HG03469 (cell line): Measurements from ENCODE around the gene MOSPD2.

Experiments used
- ATAC-seq: cut with Tn5 transposase; IDR thresholded peaks from one replicate; pipeline ENCODE4 v1.9.1; 2021; ENCODE audit warnings: mild to moderate bottlenecking, moderate library complexity, moderate number of reproducible peaks; ENCODE audit not compliant: unreplicated experiment

The MOSPD2 gene

GRCh38 chrX:14872851-14873675 is at the start of gene MOSPD2, which contains the start of gene FANCB:
Gene MOSPD2, plus strand, starts transcription at chrX:14873421. Its CDS starts 108 bp downstream, at chrX:14873529.
Gene FANCB, minus strand, starts transcription at chrX:14873069. Its CDS starts 7,559 bp downstream, at chrX:14865510.
- peak; percentile 94 for ATAC-seq

GRCh38 chrX:14825851-14826250 is 47.4 kb upstream of the MOSPD2 start:
- ATAC-seq, result no peak

- ATAC-seq, result no peak
These were observed 46.9 kb upstream of the MOSPD2 start for GRCh38 chrX:14826319-14826718.

DNA sequence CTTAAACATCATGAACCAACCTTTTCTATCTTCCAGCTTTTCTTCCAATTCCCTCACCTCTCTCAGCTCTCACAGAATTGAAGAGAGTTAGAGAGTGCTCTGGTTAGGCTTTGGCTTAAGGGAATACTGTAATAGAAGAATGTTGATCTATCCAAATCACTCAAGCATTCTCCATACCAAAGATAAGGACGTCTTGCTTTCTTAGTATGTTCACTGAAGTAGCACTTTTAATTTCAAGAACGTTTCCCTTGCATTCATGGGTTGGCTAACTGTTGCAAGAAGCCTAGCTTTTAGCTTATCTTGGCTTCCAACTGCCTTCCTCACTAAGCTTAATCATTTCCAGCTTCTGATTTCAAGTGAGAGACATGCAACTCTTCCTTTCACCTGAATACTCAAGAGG is 43.6 kb upstream of the MOSPD2 start:
- ATAC-seq, result no peak

GRCh38 chrX:14832151-14832550 is 41.1 kb upstream of the MOSPD2 start:
- ATAC-seq, result no peak

DNA sequence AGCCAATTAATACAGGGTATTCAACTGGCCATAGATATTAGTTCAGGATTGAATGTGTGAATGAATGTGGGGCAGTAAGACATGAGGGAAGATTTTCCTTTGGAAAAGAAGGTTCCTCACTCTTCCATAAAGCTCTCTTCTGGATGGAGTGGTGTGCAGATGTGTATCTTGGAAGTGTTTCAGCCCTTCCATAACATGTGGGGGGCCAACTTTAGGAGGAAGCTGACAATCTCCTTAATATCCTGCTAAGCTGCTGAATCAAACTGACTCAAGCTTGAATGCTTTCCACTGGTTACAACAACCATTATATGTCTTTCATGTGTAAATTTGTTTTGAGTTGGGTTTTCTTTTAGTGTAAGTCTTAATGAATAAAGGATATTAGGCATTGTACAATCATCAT is 40.6 kb upstream of the MOSPD2 start:
- no peak for ATAC-seq

DNA sequence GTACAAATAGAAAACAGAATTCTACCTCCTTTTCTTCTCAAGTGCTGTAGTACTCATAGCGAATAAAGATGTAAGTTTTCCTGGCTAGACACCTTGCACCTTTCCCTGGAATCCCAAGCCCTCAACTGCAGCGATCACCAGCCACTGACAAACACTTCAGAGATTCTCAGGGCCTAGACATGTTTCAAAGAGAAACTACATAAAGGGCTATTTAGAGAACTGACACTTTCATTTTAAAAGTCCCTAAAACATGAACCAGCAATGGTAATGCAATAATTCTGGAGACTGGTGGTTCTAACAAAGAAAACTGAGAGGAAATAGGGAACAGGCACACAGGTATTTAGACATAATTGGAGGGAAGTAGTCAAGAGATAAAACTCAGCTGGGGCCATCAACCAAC is 36.1 kb upstream of the MOSPD2 start:
- no peak for ATAC-seq

GRCh38 chrX:14843666-14844065 is 29.6 kb upstream of the MOSPD2 start:
- ATAC-seq, result no peak

DNA sequence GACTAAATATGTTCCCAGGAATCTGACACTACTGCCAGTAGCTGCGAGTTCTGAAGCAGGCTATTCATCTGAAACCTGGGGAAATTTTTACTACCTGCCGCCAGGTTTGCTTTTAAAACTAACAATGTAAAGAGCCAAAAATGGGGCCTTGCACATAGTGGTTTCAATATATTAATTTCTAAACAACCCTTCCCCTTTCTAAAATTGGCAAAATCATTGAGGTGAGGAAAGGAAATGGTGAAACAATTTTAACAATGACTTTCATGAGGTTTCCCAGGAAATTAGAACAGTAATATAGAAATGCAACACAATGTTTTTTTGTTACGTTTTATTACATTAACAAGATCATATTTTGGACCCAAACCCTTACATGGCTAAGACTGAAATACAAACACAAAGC is 21.7 kb upstream of the MOSPD2 start:
- no peak for ATAC-seq

GRCh38 chrX:14864631-14865030 is 8.6 kb upstream of the MOSPD2 start:
- no peak for ATAC-seq

GRCh38 chrX:14865201-14865600 is 8.0 kb upstream of the MOSPD2 start:
- ATAC-seq, result no peak

GRCh38 chrX:14871767-14872166 is 1.5 kb upstream of the MOSPD2 start:
- no peak for ATAC-seq

GRCh38 chrX:14872355-14872754 is 866 bp upstream of the MOSPD2 start:
- no peak for ATAC-seq

GRCh38 chrX:14873676-14874049 is 442 bp downstream of the MOSPD2 start:
- ATAC-seq, result no peak

- no peak for ATAC-seq
These were observed 2.4 kb downstream of the MOSPD2 start for GRCh38 chrX:14875624-14876023.

- no peak for ATAC-seq
These were observed 10.6 kb downstream of the MOSPD2 start for GRCh38 chrX:14883826-14884225.

DNA sequence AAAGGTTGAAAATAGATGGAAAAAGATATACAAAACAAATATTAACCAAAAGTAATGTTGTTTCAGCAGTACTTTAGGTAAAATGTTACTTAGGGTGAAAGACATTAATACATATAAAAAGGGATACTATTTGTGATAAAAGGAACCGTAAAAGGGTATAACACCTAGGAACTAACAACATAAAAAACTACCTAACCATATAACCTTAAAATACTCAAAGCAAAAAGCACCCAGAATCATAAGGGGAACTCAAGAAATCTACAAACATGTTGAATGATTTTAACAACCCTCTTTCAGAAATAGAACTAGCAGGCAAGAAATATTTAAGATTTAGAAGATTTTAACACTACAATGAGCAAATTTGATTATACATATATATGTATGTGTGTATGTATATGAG is 11.5 kb downstream of the MOSPD2 start:
- no peak for ATAC-seq

DNA sequence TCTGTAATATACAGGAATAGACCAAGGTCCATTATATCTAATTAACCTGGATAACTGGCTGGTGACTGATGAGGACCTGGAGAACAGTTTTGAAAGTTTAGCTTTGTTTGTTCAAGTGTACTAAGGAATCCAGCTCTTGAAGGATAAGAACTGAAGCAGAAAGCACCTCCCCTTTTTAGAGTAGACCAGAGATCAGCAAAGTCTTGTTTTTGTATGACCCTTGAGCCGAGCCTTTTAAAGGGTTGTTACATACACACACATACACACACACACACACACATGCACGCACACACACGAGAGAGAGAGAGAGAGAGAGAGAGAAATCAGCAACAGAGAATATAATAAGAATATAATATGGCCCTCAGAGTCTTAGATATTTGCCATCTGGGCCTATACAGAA is 13.0 kb downstream of the MOSPD2 start:
- ATAC-seq, result no peak

DNA sequence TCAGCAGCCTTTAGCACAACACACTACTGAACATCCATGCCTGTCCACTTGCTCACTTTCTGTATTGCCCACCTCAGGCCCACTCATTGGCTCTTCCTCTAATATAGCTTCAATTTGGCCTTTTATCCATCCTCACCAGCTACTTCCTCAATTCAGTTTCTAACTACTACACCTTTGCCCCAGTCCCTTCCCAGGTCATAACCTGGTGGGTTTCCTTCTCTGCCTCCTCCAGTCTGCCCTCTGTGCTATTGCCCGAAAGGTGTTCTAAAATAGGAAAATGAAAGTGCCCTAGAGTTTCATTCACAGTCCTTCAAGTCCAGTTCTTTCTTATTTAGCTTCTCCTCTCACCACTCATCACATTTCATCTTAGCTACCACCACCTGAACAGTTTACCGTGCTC is 23.1 kb downstream of the MOSPD2 start:
- ATAC-seq, result no peak

DNA sequence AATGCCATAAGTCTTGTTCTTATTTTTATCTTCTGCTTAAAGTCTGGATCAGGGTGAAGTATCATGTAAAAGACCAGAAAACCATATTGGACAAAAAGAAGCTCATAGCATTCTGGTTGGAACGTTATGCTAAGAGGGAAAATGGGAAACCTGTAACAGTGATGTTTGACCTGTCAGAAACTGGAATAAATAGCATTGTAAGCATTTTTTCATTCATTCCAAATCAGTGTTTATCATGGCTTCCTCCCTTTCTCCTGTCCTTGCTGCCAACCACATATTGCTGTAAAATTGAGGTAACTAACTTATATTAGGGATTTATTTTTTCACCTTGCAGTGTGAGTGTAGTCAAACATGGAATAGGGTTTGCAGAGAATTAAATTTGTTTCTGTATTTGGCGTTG is 23.8 kb downstream of the MOSPD2 start:
- ATAC-seq, result no peak

DNA sequence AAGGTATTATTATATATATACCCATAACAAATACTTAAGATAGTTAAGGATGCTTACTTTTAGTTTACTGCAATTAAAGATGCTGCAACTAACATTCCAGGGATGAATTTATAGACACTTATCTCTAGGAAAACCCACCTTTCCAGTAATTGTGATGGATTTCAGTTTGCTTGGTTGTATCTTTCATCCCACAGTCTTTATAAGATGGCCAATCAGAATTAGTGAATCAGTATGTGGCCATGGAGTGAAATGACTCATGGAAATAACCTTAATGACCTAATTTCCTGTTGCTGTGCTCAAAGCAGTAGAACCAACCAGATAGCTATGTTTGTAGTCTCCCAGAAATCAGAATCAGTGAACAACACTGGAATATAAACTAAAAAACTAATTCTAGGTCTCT is 26.4 kb downstream of the MOSPD2 start:
- peak; percentile 65 for ATAC-seq

DNA sequence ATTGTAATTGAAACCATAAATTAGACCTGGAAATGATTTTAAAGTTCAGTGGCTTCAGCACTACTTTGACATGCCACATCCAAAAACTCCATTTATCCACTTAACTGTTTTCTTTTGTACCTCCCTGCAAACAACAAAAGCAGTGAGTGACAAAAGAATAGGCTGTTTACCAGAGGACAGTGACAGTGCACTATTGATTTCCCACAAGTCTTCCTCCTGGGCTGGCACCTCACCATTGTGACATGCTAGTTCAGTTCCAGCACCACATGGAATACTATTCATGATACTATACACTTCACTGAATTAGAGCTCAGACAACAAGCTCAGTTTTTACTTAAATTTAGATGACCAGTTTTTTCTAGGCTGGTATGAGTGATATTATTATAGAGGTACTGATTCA is 29.3 kb downstream of the MOSPD2 start:
- ATAC-seq, result no peak

- no peak for ATAC-seq
These were observed 30.7 kb downstream of the MOSPD2 start for GRCh38 chrX:14903891-14904290.
